Forelimb muscle (tissue), 1 donor: ENCODE measurements around the gene COMMD2. TPM values are rescaled to one million over a fixed set of nuclear protein-coding genes. Genes with fewer than 3 reads are reported as not detected.

Source experiments
- DNase-seq: peaks from one replicate; pipeline ENCODE4 v3.0.0-alpha.2; 2013; ENCODE audit warnings: low read depth
- polyA plus RNA-seq: library from polyadenylated mRNA; unstranded; fragments of 120-200 nt; gene quantifications from one replicate; pipeline ENCODE4 v1.2.1, GENCODE V29; 2013; ENCODE audit not compliant: insufficient read length

COMMD2 gene
- 30.9 TPM for polyA plus RNA-seq

DNA sequence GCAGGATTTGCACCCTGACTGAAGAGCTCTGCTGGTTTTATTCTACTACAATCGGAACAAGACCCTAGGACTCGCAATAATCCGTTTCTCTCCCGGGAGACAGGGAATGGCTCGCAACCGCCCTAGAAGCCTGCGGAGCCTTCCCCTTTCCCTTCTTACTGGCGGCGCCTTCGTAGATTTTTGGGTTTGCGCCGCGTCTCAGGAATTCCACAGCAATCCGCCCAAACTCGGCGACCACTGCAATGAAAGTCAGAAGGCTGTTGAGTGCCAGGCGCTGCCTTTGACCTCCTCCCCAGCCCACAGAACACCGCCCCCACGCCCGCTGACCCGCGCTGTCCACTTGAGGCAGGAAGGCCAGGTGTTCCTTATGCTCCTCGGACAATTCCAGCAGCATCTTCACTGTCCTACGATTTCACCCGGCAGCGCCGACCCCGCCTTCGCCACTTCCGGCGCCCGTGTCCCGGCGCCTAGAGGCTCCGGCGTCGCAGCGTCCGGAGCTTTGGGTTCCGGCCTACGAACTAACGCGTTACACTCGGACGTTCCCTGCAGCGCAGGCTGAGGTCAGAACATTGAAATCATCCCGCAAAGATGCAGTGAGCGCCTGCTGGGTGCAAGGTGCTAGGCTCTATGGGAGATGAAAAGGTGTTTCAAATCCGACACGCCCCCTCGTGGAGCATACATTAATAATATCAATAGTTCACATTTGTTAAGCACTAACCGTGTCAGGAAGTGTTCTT, at the start of gene COMMD2:
COMMD2 (minus strand) TSS at position 439 of the 737 bp plus-strand sequence; CDS start at position 394, 45 bp downstream.
- DNase-seq, result peak; percentile 48

DNA sequence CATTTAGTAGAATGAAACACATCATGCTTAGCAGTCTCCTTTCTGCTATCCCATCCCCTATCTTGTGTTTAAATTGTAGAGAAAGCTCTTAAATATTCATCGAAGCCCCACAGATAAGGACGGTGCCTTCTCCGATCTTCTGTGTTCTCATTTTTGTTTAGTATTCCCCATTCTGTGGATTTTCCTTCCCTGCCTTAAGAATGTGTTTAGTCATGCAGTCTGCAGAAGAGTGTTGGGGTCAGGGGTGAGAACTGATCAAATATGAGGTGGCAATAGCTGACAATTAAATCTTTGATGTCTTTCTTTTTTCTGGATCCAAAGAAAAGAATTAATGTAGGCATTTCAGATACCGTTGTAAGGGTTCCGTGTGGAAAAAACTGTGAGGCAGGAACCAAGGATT, 49.4 kb upstream of the COMMD2 start:
- no peak for DNase-seq

DNA sequence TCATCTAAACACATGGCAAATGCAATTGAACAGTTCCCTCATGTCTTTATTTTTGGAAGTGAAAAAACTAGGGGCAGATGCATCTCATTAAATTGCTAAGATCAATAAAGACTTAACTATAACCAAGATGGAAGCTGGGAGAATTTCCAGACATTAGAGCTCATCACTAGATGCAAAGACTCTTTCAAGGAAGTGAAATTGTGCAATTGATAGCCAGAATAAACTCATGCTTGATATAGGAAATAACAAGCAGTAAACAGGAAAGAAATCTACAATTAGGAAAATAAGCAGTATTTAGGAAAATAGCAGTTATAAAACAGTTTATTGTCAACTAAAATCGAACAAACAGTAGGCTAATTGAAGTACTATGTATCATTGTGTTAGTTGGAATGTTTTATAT, 48.9 kb upstream of the COMMD2 start:
- DNase-seq, result no peak

DNA sequence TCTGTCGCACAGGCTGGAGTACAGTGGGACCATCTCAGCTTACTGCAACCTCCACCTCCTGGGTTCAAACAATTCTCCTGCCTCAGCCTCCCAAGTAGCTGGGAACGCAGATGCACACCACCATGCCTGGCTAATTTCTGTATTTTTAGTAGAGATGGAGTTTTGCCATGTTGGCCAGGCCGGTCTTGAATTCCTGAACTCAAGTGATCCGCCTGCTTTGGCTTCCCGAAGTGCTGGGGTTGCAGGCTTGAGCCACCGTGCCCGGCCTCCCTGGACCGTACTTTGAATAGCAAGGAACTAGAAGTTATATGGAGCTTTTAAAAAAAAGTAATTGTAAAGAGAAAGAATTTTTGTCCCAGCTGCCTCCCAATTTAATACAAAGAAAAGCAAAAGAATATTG, 48.4 kb upstream of the COMMD2 start:
- DNase-seq, result no peak

DNA sequence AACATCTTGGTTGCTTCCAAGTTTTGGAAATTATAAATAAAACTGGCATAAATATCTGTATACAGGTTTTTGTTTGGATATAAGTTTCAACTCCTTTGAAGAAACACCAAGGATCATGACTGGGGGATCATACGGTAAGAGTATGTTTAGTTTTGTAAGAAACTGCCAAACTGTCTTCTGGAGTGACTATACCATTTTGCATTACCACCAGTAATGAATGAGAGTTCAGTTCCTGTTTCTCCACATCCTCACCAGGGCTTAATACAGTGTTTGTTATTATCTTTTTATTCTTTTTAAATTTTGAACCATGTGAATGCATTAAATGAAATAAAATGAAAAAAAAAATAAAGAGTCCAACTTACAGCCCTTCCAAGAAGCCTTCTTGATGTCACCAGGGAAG, 43.7 kb upstream of the COMMD2 start:
- DNase-seq, result no peak

DNA sequence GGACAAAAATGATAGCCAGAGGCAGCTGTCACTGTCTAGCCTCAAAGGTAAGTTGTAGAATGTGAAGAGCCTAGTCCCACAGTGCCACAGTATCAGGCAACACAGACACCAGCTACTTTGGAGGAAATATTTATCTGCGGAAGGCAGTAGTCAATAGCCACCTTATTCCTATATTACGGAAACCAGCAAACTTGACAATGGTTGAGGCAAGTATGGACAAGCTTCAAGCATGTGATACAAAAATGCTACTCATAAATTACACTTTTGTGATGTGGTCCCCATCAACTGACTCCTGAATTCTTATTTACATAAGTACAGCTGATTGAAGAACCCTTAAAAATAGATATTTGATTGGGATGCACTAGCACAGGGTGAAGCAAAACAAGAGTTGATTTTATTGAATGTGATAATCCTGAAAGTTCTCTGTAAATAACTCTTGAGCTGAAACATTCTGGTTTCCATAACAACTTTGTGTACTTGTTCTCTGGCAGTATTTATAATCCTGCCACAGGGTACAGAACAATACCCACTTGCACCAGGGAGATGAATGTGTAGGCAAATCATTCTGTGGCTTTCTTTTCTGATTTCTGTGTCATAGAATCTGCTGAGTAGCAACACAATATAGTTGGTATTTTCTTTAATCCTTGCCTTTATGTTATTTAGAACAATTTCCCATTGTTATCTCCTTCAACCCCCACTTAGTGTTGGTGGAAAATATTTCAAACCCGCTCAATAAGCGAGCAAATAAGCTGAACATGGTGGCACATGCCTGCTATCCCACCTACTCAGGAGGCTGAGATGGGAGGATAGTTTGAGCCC, 40.4 kb upstream of the COMMD2 start, which contains the start of gene ANKUB1:
ANKUB1 (minus strand) TSS at position 103 of the 819 bp plus-strand sequence. CDS start 188 bp downstream, outside the sequence.
- no peak for DNase-seq

DNA sequence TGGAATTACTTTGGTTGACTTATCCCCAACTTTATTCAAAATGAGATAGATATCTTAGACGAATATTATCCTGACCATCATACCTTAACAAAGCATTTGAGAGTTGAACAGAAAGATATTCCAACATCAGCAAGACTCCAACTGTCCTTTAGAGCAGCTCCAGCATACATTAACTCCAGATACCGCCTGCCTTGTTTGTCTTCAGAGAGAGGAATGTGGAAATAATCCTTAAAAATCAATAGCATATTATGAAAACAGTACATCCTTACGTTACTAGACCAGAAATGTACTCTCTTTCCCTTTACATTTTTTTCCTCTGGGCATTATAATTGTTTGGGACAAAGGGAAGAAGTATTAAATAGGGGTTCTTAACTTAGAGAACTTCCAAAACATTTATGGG, 38.4 kb upstream of the COMMD2 start:
- no peak for DNase-seq

DNA sequence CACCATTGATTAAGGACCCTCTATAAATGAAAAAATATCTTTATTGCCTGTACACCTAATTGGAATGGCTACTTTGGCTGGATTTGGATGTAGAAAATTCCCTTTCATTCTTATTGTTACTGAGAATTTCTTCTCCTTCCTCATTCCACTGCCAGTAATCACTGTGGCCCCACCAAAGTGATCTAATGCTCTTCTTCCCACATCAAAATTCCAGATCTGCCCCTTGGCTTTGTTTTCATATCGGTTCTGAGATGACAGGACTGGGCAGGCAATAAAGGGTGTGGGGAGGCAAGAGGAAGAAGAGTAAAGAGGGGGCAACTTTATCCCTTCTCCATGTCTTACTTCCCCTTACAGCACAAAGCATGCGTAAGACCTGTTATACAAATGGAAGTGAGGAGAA, 38.0 kb upstream of the COMMD2 start:
- DNase-seq, result no peak

DNA sequence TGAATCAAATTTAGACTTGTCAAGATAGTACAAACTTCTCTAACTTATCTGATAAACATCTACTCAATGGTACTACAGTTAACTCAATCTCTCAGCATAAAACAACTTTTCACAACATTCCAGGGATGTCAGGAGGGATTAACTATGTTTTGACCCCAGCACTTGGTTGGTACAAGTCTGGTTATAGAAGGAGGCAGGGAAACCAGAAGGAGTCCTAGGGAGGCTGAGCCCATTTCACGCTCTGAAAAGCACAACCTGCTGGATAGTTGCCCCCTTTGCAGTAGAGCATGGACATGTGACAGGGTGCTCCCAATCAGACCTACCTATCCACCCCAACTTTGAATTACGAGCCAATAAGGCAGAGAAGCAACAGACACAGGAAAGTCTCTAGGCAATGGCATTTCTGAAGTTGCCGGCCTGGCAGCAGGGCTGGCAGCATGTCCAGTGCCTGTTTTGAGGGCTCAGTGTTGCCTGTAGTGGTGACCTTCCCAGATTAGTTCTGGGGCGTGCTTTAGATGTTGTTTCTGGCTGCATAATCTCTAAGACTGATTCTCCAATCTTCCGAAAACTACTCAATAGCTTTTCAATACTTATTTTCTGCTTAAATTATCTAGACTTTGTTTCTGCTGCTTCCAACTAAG, 31.9 kb upstream of the COMMD2 start:
- no peak for DNase-seq

DNA sequence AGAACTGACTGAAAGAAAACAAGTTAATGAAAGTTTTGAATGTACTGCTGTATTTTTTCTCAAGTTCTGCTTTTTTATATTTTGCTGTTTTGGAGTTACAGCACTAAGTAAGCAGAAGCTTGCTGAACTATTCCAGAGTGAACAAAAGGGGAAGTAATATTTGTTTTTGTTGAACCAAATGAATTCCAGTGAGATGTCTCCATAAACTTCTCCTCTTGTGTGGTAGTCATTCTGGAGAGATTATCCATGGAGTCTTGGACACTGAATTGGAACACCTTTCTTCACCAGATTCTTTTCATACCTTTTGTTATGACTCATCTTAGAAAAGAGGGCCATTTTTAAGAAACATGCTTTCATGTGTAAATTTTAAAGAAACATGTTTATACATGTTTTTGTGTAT, 31.3 kb upstream of the COMMD2 start:
- no peak for DNase-seq

DNA sequence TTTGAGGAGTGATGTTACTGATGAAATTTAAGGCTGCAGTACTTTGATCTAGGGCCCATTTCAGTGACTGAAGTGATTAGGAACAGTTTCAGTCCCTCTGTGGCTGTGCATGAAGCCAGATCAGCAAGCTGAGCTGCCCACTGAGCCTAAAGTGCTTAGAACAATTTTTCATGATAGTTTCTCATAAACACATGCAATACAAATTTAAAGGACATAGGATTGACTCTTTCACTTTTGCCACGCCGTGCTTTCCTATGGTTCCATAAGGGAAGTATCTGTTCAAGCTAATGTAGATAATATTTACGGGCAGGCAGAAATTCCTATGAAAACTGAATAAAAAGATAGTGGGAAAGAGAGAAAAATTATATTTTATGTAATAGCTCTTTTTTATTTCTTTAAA, 29.5 kb upstream of the COMMD2 start:
- no peak for DNase-seq

DNA sequence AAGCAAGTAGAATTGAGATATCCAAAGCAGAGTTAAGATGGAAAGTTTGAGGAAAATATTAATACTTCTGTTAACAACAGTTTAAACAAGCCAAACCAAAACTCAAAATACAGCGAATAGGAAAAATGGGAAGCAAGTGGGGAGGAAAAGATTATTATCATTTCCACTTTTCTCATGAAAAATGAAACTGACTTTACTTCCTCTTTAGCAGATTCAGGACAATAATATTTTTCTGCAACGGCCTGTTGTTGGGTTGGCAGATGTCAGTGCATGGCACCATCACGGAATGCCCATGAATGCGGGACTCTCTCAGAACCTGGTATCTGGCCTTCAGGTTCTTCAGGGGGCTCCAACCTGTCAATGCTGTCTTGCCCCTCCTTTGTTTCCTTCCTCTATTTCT, 28.9 kb upstream of the COMMD2 start:
- DNase-seq, result no peak

DNA sequence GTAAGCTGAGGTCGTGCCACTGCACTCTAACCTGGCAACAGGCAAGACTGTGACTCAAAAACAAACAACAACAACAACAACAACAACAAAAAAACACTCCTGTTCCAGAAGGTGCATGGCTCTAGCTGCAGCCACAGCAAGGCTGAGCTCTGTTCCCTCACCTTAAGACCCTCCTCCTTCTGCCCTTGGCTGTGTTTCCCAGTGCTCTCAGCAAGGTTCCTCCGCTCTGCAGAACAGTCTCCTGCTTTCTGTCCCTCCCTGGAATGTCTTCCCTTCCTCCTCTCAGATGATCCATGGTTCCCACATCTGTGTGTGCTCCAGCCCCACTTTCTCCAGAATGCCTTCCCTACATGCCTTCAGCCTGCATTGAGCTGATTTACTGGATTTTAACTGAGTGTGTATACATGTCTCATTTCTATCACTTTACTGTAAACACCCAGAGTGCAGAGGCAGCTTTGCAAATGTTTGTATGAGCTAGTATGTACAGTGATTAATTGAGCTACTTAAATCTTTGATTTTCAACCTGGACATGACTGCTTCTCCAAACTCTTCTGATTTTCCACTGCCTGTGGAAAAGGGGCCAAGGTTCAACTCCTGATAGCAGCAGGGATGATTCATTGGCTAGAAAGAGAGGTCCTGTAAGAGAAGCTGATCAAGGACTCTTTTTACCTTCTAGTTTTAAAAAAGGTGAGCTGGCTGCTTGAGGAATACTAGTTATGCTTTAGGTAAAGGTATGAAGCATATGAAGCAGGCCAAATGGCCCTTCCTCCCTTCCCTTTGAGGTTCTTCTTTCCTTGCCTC, 25.3 kb upstream of the COMMD2 start:
- no peak for DNase-seq

DNA sequence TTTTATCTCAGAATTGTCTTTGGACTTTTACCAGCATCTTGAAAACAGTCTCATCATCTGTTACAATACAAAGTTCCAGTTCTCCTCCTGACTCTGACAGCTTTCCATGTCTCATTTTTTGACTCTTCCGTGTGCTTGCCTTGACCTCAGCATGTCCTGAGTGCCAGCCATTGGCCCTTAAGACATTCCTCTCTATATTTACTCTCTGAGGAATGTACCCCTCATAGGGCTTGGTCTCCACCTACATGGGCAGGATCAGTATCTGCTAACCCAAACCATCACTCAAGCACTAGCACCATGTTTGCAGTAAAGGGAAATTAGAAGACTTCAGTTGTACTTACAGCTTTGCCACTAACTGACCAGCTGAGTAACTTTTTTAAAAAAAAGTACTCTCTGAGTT, 23.9 kb upstream of the COMMD2 start:
- DNase-seq, result no peak

DNA sequence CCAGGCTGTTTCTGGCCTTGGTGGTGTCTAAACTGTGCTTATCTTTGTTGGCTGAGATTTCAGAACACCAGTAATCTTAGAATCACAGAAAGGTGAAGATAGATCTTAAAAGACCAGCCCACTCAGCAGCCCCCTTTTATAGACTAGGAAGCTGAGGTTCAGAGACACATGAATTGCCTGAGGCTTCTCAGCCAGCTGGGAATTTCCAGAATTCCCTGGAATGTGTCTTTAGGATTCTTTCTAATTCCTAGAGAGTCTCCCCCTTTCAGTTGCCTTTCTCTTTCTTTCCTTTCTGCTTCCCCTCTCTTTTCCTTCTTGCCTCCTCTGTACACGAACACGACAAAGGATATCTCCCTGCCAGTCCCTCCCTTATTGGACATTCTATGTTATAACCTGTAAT, 20.6 kb upstream of the COMMD2 start:
- no peak for DNase-seq

DNA sequence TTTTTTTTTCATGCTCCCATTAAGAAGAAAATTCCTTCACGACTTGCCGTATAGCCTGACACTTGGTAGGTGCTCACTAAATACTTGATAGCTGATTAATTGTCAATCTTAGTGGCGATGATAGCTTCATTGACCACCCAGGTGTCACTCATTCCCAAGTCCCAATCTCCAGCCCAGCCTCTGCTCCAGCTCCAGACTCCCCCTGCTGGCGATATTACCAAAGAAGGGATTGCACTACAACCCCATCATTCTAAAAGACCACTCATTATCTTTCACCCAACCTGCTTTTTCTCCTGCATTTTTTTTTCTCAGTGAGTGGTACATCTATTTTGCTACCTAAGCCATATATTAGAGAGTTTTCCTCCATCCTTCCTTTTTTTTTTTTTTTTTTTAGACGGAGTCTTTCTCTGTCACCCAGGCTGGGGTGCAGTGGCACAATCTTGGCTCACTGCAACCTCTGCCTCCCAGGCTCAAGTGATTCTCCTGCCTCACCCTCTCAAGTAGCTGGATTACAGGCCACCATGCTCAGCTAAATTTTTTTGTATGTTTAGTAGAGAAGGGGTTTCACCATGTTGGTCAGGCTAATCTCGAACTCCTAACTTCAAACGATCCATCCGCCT, 19.5 kb upstream of the COMMD2 start:
- DNase-seq, result no peak

DNA sequence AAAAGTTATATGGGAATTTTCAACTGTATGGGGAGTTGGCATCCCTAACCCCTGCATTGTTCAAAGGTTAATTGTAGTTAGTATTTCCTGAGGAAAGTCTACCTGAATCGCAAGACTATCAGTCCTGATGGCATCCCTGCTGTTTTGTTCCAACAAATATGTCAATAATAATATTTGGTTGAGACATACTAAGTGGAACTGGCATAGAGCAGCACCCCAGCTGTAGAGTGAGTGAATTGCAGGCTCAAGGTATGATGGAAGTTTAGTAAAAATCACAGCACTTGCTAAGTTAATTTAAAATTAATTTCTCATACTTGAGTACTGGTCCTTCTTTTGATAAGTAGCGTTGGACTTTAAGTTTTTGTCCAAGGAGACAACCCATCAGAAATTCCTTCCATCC, 18.0 kb upstream of the COMMD2 start:
- no peak for DNase-seq

DNA sequence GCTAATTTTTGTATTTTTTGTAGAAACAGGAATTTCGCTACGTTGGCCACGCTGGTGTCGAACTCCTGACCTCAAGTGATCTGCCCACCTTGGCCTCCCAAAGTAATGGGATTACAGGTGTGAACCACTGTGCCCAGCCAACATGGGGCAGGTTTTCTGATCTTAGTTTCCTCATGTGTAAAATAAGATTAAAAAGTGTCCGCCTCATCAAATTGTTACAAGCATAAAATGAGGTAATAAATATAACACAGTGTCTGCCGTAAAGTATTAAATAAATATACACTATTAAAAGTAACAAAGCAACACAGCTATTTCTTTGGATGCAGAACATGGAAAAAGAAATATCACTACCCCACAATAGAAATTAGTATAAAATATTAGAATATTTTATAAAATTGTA, 16.4 kb upstream of the COMMD2 start:
- no peak for DNase-seq

DNA sequence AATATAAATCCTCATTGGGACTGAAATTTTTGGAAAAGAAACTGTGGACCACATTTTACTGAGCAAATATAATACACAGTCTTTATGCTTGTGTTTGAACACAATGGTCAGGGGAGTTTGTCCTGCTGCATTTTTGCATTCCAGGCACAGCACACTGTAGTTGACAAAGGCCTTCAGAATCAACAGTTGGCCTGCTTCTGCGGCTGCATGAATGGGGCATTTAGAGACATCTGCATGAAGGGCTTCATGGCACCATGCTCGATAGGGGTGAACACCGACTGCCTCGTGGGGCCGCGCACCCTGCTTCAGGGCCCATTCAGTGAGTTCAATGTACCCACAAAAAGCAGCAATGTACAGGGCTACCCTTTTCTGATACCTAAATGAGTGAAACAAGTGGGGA, 15.4 kb upstream of the COMMD2 start:
- DNase-seq, result no peak

DNA sequence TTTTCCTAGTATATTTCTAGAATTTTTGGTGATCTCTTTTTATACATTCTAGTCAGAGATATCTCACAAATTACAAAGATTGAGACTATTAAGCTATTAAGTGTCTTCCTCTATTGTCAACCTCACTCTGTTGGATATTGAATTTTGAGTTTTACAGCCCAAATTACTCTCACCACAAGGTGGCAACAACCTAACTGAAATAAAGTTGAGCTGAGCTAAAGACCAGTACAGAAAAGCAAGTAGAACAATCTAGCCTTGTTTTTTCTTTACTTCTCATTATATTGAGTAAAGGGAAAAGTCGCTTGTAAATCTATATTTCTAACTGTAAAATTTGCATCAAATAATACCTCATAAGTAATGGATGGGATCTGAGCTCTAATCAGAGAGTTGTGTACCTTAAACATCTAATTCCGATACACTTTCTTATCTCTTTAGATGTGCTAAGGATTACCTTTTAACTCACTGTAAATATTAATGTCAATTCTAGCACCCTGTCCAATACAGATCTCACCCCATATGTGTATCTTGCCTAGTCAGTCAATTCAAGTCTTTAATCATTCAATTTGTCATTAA, 13.6 kb upstream of the COMMD2 start:
- no peak for DNase-seq

DNA sequence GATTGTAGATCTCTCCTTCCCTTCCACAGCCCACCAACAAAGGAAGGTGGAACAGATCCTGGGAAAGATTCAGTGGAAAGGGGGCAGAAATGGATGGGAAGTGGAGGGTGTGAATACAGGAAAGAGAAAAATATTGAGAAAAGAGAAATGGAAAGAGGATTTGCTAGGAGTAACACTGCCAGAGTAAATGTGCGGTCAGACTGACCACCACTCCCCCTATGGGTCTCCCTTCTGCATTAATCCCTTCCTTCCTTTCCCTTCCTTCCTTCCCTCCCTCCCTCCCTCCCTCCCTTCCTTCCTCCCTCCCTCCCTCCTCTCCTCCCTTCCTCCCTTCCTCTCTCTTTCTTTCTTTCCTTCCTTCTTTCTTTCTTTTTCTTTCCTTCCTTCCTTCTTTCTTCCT, 12.0 kb upstream of the COMMD2 start:
- no peak for DNase-seq
